HG02678 (cell line): ENCODE results near the gene PHKB.

Source experiments
- ATAC-seq: cut with Tn5 transposase; IDR thresholded peaks from one replicate; pipeline ENCODE4 v1.9.1; 2021; ENCODE audit warnings: mild to moderate bottlenecking, moderate library complexity; ENCODE audit not compliant: unreplicated experiment

Gene PHKB

GRCh38 chr16:47611848-47612493 is 150.8 kb downstream of the PHKB start:
- no peak for ATAC-seq

- no peak for ATAC-seq
Observed at GRCh38 chr16:47612711-47613110, 151.6 kb downstream of the PHKB start.

GRCh38 chr16:47613251-47613650 is 152.1 kb downstream of the PHKB start:
- no peak for ATAC-seq

GRCh38 chr16:47617732-47618131 is 156.6 kb downstream of the PHKB start:
- no peak for ATAC-seq

GRCh38 chr16:47622451-47623176 is 161.5 kb downstream of the PHKB start:
- ATAC-seq = no peak

GRCh38 chr16:47624563-47624962 is 163.4 kb downstream of the PHKB start:
- ATAC-seq = no peak

GRCh38 chr16:47625115-47625567 is 164.0 kb downstream of the PHKB start:
- ATAC-seq = no peak

- ATAC-seq = no peak
Observed at GRCh38 chr16:47626246-47626645, 165.1 kb downstream of the PHKB start.

GRCh38 chr16:47627085-47627639 is 166.0 kb downstream of the PHKB start:
- no peak for ATAC-seq

GRCh38 chr16:47627721-47628120 is 166.6 kb downstream of the PHKB start:
- no peak for ATAC-seq

GRCh38 chr16:47631131-47631530 is 170.0 kb downstream of the PHKB start:
- ATAC-seq = no peak

- ATAC-seq = no peak
Observed at GRCh38 chr16:47634126-47634525, 173.0 kb downstream of the PHKB start.

- ATAC-seq = no peak
Observed at GRCh38 chr16:47634727-47635126, 173.6 kb downstream of the PHKB start.

- ATAC-seq = no peak
Observed at GRCh38 chr16:47636501-47637099, 175.5 kb downstream of the PHKB start.

GRCh38 chr16:47638175-47638574 is 177.0 kb downstream of the PHKB start:
- no peak for ATAC-seq

- ATAC-seq = no peak
Observed at GRCh38 chr16:47640661-47641060, 179.5 kb downstream of the PHKB start.

GRCh38 chr16:47643323-47644000 is 182.3 kb downstream of the PHKB start:
- no peak for ATAC-seq

GRCh38 chr16:47644166-47644565 is 183.0 kb downstream of the PHKB start:
- no peak for ATAC-seq

GRCh38 chr16:47644661-47645060 is 183.5 kb downstream of the PHKB start:
- ATAC-seq = no peak

- no peak for ATAC-seq
Observed at GRCh38 chr16:47646914-47647313, 185.8 kb downstream of the PHKB start.

GRCh38 chr16:47657032-47657431 is 195.9 kb downstream of the PHKB start:
- no peak for ATAC-seq
